Glomerular endothelial cell (primary cell): ENCODE results near the gene STX16. TPM values are rescaled to one million over a fixed set of nuclear protein-coding genes. Genes with fewer than 3 reads are reported as not detected.

Source experiments
- DNase-seq: peaks from one replicate; pipeline ENCODE4 v3.0.0-alpha.2; 2011; ENCODE audit warnings: low read depth, low spot score; ENCODE audit errors: extremely low read depth
- total RNA-seq: library from RNA; depleted of rRNA; stranded (reverse); fragments of >200 nt; gene quantifications from 2 replicates; pipeline ENCODE4 v1.2.3, GENCODE V29; 2015

STX16 gene
- total RNA-seq, 1 donor from 2014 or later = 47.1 TPM

- no peak for DNase-seq
Observed at GRCh38 chr20:58695895-58696375, 44.9 kb downstream of the STX16 start.

GRCh38 chr20:58696411-58696961, 45.4 kb downstream of the STX16 start:
- no peak for DNase-seq

GRCh38 chr20:58697201-58697866, 46.3 kb downstream of the STX16 start:
- DNase-seq = no peak

DNA sequence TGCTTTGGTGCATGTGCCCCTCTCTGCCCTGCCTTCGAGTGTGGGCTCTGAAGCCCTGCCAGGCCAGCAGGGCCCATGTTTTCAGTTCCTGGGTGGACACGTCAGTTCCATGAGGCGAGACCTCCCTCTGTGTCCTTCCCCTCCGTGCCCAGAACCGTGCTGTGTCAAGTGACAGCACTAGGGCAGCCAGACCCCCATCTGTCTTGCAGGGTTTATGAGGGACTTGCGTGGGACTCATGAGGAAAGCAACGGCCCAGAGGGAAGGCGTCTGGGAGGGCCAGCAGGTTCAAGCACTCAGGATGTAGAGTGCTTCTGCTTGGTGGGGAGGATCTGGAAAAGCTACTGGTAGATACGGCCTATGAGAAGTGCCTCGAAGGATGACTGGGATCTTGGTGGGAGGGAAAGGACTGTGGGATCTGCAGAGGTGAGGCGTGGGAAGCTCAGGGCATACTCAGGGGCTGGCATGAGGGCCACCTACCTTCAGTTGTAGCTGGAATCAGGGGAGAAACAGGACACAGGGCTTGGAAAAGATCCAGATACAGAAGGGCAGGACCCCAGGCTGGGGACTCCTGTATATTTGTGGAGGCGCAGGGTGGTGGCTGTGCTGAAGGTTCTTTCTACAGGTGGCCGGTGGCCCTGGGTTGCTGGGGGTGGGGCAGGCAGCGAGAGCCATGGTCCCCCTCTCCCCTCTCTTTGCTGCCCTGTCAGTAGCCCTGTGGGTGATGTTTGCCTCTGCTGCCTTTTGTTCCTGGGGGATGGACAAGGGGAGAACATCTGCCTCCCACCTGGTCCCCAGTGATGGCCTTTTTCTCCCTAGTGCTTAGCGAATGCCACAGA, 47.0 kb downstream of the STX16 start:
- no peak for DNase-seq

DNA sequence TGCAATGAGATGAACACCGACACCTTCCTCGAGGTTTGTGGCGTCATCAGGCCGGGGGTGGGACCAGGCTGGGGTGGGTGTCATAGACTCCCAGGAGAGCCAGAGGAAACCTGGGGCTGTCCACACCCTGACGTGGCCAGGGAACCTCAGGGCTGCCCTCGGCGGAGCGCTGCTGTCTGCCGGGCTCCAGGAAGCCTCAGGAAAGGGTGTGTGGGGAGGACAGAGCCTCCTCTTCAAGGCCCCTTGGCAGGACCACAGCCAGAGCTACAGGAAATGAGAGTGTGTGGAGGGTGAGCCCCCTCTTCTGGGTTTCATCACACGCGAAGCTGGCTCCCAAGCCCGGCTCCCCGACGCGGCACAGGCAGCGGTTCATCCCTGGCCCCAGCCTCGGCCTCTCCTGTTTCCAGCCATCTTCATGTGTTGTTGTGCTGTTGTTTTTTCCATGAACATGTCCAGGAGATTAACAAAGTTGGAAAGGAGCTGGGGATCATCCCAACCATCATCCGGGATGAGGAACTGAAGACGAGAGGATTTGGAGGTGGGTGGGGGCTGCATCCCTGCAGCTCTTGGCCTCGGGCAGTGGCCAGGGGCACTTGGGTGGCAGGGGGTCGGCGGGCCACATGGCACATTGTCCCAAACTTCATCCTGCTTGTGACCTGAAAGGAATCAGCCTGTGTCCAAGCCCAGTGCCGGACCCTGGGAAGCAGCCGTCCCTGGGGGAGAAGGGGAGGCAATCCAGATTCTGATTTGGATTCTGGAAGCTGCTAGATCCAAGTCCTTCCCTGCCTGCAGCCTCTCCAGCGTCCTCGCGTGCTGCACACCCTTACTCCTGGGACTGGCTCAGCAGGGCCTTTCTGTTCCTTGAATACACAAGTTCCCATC, 47.9 kb downstream of the STX16 start:
- no peak for DNase-seq

- no peak for DNase-seq
Observed at GRCh38 chr20:58699623-58700107, 48.6 kb downstream of the STX16 start.

DNA sequence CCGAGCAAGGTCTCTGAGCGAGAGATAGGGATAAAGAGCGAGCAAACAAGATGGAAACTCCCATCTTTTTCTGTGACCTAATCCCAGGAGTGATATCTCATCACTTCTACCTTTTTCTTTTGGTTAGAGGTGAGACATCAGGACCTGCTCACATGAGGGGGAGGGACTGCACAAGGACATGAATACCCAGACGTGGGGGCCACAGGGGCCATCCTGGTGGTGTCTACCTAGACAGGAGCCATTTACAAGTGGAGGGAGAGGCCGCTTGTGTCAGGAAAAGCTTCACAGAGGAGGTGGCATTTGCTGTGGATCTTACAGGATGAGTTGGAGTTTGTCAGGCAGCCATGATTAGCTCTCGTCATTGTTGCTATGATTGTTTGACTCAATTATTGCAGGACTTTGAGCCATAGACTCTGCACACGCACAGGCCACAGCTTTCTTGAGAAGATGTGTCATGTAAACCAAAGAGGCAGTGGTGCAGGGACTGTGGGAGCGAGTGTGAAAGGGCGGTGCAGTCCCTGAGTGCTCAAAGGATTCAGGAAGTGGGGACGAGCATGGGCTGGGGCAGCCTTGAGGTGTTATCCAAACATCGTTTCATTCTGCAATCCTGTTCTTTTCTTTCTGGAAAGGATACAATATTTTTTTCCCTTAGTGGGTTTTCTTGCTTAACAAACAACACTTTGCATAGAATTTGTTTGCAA, 49.2 kb downstream of the STX16 start:
- no peak for DNase-seq

DNA sequence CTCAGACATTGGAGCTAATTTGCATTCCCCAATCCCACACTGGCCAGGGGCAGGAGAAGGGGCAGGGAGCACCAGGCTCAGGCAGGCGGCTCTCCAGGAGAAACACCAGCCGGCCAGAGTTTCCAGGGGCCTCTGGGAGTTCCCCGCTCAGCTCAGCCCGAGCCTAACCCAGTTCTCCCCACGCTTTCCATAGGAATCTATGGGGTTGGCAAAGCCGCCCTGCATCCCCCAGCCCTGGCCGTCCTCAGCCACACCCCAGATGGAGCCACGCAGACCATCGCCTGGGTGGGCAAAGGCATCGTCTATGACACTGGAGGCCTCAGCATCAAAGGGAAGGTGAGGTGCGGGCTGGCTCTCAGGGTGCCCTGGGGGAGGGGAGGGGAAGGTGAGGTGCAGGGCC, 49.7 kb downstream of the STX16 start:
- DNase-seq = no peak

DNA sequence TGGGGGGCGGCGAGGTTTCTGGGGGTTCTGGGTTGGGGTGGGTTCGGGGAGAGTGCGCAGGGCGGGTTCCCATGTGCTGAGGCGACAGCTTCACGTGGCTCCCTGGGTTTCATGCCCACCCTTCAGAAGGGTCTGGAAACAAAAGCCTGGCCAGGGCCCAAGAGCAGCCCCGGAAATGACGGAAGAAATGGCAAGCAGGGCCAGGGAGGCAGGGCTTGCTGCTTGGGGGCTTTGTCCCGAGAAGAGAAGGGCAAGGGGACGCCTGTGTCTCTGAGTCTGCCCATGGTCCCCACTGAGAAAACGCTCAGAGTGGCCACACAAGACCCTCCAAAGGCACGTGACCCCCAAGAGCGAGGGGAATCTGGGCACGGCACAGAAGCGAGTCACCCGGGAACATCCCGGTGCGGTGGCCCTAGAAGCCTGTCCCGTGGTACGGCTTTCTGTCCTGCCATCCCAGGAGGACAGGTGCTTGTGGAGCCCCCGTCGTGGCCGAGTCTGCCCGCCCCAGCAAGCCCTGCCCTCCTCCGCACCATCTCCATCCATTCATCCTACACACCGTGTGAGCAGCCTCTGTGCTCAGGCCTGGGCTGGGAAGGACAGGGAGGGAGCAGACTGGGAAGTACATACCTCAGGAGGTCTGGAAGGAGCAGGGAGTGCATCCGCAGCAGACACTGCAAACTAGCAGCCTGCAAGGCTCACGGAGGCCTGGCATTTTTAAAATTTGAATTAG, 50.5 kb downstream of the STX16 start:
- DNase-seq = no peak

DNA sequence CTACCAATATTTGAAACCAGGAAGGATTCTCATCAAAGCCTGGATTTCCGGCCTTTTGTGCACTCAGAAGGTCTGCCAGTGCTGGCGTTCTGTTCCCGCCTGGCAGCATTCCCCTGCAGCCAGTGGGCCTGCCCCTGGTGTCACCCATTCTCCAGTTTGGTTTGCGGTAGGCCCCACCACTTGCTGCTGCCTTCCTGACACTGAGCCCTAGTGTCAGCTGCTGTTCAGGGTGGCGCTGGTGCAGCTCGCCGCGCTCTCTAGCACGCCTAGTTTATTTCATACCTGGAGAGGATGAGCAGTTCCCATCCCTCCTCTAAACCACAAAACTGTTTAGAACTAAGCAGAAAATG, 51.1 kb downstream of the STX16 start:
- no peak for DNase-seq

GRCh38 chr20:58702859-58703648, 52.0 kb downstream of the STX16 start:
- no peak for DNase-seq

DNA sequence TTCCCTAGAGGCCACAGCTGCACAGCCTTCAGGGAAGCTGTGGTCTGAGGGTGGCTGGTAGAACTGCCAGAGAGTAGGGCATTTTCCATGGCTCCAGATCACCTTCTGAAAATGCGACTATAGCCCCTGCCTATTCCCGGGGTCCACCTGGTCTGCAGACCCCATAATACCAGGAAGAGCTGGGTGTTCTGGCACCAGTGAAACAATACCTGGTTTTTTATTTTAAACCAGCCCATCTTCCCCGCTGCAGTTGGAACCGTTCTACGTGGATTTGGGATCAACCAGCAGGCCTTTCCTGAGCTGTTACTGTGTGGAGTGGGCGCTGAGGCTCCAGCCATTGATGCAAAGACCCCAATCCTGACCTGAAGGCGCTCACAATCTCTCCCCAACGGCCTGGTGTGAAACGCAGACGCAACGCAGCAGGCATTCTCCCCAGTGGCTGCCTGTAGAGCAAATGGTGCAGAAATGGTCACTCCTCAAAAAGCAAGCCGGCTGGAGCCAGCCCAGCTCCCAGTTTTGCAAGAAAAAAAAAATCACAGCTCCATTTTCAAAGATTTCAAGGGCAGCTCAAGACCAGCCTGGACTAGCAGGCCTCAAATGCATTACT, 52.8 kb downstream of the STX16 start:
- no peak for DNase-seq

GRCh38 chr20:58705208-58705926, 54.3 kb downstream of the STX16 start:
- DNase-seq = no peak

GRCh38 chr20:58706150-58706892, 55.2 kb downstream of the STX16 start:
- DNase-seq = no peak

- no peak for DNase-seq
Observed at GRCh38 chr20:58706975-58707681, 56.0 kb downstream of the STX16 start.

GRCh38 chr20:58707770-58708169, 56.7 kb downstream of the STX16 start:
- DNase-seq = no peak
